HG03039 (cell line): ENCODE data around the gene BDH1.
"Not testable (repeated sequence)": the region's sequence is repeated elsewhere in the genome, so short reads cannot be mapped to it uniquely, and the experiment has no call there.

Source experiments
- ATAC-seq: cut with Tn5 transposase; IDR thresholded peaks from one replicate; pipeline ENCODE4 v1.9.1; 2021; ENCODE audit warnings: mild to moderate bottlenecking, moderate library complexity; ENCODE audit not compliant: unreplicated experiment

BDH1 gene

GRCh38 chr3:197522183-197522715 is 33.5 kb downstream of the BDH1 start:
- ATAC-seq = no peak

GRCh38 chr3:197521277-197522182 is 34.2 kb downstream of the BDH1 start:
- no peak for ATAC-seq

GRCh38 chr3:197520311-197521276 is 35.2 kb downstream of the BDH1 start:
- no peak for ATAC-seq

- no peak for ATAC-seq
Measured at GRCh38 chr3:197519801-197520211, 36.0 kb downstream of the BDH1 start.

- ATAC-seq = no peak
Measured at GRCh38 chr3:197518881-197519421, 36.8 kb downstream of the BDH1 start.

- not testable (repeated sequence) for ATAC-seq
Measured at GRCh38 chr3:197517922-197518683, 37.7 kb downstream of the BDH1 start.

- ATAC-seq = not testable (repeated sequence)
Measured at GRCh38 chr3:197516890-197517606, 38.7 kb downstream of the BDH1 start.

GRCh38 chr3:197516517-197516889 is 39.3 kb downstream of the BDH1 start:
- ATAC-seq = no peak

- no peak for ATAC-seq
Measured at GRCh38 chr3:197514786-197515355, 40.9 kb downstream of the BDH1 start.

GRCh38 chr3:197513953-197514785 is 41.6 kb downstream of the BDH1 start:
- no peak for ATAC-seq

- no peak for ATAC-seq
Measured at GRCh38 chr3:197512691-197513571, 42.8 kb downstream of the BDH1 start.

- no peak for ATAC-seq
Measured at GRCh38 chr3:197511853-197512635, 43.7 kb downstream of the BDH1 start.

- no peak for ATAC-seq
Measured at GRCh38 chr3:197511130-197511529, 44.6 kb downstream of the BDH1 start.

GRCh38 chr3:197510642-197511018 is 45.1 kb downstream of the BDH1 start:
- no peak for ATAC-seq

- ATAC-seq = no peak
Measured at GRCh38 chr3:197508924-197509775, 46.6 kb downstream of the BDH1 start.

GRCh38 chr3:197508461-197508860 is 47.3 kb downstream of the BDH1 start:
- no peak for ATAC-seq
